ENCODE data around the gene AQP3. TPM values are rescaled to one million over a fixed set of nuclear protein-coding genes. Genes with fewer than 3 reads are reported as not detected.
"Not testable (repeated sequence)": the region's sequence is repeated elsewhere in the genome, so short reads cannot be mapped to it uniquely, and the experiment has no call there.

AQP3 gene
- total RNA-seq, 2 donors from 2014 or later, result 12.5 to 50.3 TPM

GRCh38 chr9:33393581-33393980, 53.8 kb downstream of the AQP3 start:
- Histone ChIP-seq H3K36me3 (replicated peaks in 1 of 2; ENCODE audit: insufficient read depth in 1 of 2, low read depth in 2 of 2) (no peaks in the 10 kb centered on the region), H3K9me3 (no peaks in the 10 kb centered on the region), H3K27ac (peak overlapping the region in 2 of 4 donors; percentile 10 to 24), H3K4me1 (peaks cover 64% of the 10 kb centered on the region), H3K4me3 (no peak overlapping the region), H3K27me3 (no peaks in the 10 kb centered on the region)
- intact Hi-C loops (cut with DNase I), result no loop called here
- ATAC-seq (no peak), DNase-seq (peak in 3 of 4 donors; percentile 31 to 61 (median 34))
- TF ChIP-seq, protein P1, sequence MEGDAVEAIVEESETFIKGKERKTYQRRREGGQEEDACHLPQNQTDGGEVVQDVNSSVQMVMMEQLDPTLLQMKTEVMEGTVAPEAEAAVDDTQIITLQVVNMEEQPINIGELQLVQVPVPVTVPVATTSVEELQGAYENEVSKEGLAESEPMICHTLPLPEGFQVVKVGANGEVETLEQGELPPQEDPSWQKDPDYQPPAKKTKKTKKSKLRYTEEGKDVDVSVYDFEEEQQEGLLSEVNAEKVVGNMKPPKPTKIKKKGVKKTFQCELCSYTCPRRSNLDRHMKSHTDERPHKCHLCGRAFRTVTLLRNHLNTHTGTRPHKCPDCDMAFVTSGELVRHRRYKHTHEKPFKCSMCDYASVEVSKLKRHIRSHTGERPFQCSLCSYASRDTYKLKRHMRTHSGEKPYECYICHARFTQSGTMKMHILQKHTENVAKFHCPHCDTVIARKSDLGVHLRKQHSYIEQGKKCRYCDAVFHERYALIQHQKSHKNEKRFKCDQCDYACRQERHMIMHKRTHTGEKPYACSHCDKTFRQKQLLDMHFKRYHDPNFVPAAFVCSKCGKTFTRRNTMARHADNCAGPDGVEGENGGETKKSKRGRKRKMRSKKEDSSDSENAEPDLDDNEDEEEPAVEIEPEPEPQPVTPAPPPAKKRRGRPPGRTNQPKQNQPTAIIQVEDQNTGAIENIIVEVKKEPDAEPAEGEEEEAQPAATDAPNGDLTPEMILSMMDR (IDR thresholded peaks at IDR 0.05), result no peak
- no peak for TF ChIP-seq POLR2A (IDR thresholded peaks at IDR 0.05)
- 63 to 66% methylated on average over 11 of the region's 11 CpGs for WGBS, 2 donors

GRCh38 chr9:33392591-33393021, 54.8 kb downstream of the AQP3 start:
- H3K4me3 ChIP-seq; H3K27me3 ChIP-seq; DNase-seq; ATAC-seq; intact Hi-C loops (cut with DNase I); H3K9me3 ChIP-seq; H3K36me3 ChIP-seq (replicated peaks in 1 of 2; ENCODE audit: insufficient read depth in 1 of 2, low read depth in 2 of 2): not testable (repeated sequence)
- Histone ChIP-seq H3K4me1 (peaks cover 71% of the 10 kb centered on the region), H3K27ac (peak overlapping the region in 1 of 4 donors; percentile 87)
- 54 to 56% methylated on average over 7 of the region's 7 CpGs for WGBS, 2 donors

Small RNAs within 50 kb of the gene (microRNA-seq; reads per million reads assigned to microRNA genes)
- 0 to 0.47 reads per million in 2 donors for gene MIR6851 (ENCODE audit: borderline number of aligned reads in 2 of 2, borderline replicate concordance in 2 of 2)

Small RNAs within 50 kb of the gene (small RNA-seq; reads per million reads assigned to genes)
- gene AL356218.2, result not detected
- not detected for gene MIR6851

Other genes starting within 250 kb of the AQP3 start
- gene SPINK4, start 207.4 kb downstream of the AQP3 start, total RNA-seq, result not detected
- gene BAG1, start 182.9 kb downstream of the AQP3 start, total RNA-seq, result 10 to 100 TPM; 46.5 to 80.2 TPM
- 10 to 100 TPM in 1 of 2 donors, 1 to 10 TPM in 1; 4.6 to 20.5 TPM for gene CHMP5, start 182.5 kb downstream of the AQP3 start, total RNA-seq
- 10 to 100 TPM; 22.1 to 26.4 TPM for gene NFX1, start 157.1 kb downstream of the AQP3 start, total RNA-seq
- 10 to 100 TPM in 1 of 2 donors, 1 to 10 TPM in 1; 4.2 to 29.7 TPM for gene AQP7, start 45.0 kb downstream of the AQP3 start, total RNA-seq
- 10 to 100 TPM; 14.8 to 23.1 TPM for gene NOL6, start 26.3 kb upstream of the AQP3 start, total RNA-seq
- gene ANKRD18B, start 76.7 kb upstream of the AQP3 start, total RNA-seq, result 1 to 10 TPM in 1 of 2 donors, not detected in 1; 6.0 TPM